Skin of body (tissue), 3 donors: ENCODE data around the gene CGB7. TPM values are rescaled to one million over a fixed set of nuclear protein-coding genes. Genes with fewer than 3 reads are reported as not detected.

ENCODE experiments used
- DNase-seq: peaks from one replicate; lab custom pipeline; 2025; lab: John Stamatoyannopoulos, UW
- small RNA-seq: library from RNA; depleted of rRNA; stranded (forward); fragments of <200 nt; gene quantifications from one replicate; pipeline ENCODE3, GENCODE V24; 2014; ENCODE audit warnings: low replicate concordance
- total RNA-seq: library from RNA; depleted of rRNA; stranded (reverse); fragments of >200 nt; gene quantifications from one replicate; pipeline ENCODE4 v1.2.3, GENCODE V29; 2014

CGB7 gene
- total RNA-seq, 1 donor from 2014 or later, result 0.49 TPM

- DNase-seq, result no peak
Observed at GRCh38 chr19:49017041-49017665, 40.4 kb downstream of the CGB7 start, which contains the start of gene LHB. Gene LHB, minus strand, starts transcription at chr19:49017091. Its CDS starts 10 bp downstream, at chr19:49017081.

GRCh38 chr19:49016067-49016839 lies 41.3 kb downstream of the CGB7 start:
- DNase-seq, result no peak

DNA sequence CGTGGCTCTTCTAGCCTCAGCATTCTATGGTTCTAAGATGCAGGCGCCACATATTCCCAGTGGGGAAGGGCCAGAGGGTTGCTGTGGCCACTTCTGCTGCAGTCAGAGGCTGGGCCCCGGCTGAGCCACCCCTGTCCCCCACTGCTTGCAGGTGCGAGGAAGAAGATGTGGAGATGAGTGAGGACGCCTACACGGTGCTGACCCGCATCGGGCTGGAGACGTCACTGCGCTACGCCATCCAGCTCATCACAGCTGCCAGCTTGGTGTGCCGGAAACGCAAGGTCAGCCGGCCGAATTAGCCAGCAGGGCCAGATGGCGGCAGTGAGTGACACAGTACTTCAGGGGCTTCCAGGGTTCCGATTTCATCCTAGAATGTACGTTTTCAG lies 42.7 kb downstream of the CGB7 start:
- no peak for DNase-seq

- DNase-seq, result no peak
Observed at GRCh38 chr19:49014123-49014869, 43.3 kb downstream of the CGB7 start.

GRCh38 chr19:49011194-49011593 lies 46.4 kb downstream of the CGB7 start:
- no peak for DNase-seq

GRCh38 chr19:49010453-49010852 lies 47.1 kb downstream of the CGB7 start:
- no peak for DNase-seq

DNA sequence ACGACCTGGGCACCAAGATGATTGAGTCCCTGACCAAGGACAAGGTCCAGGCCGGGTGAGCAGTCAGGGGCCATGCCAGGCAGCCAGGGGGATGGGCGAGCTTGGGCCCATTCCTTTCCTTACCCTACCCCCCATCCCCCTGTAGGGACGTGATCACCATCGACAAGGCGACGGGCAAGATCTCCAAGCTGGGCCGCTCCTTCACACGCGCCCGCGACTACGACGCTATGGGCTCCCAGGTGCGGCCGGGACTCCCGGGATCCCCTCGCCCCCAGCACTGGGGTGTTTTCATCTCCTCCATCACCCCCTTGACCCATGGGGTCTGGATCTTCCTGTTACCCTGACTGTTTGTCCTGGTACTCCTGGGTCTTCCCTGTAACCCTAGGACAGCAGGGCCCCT lies 47.7 kb downstream of the CGB7 start:
- no peak for DNase-seq

DNA sequence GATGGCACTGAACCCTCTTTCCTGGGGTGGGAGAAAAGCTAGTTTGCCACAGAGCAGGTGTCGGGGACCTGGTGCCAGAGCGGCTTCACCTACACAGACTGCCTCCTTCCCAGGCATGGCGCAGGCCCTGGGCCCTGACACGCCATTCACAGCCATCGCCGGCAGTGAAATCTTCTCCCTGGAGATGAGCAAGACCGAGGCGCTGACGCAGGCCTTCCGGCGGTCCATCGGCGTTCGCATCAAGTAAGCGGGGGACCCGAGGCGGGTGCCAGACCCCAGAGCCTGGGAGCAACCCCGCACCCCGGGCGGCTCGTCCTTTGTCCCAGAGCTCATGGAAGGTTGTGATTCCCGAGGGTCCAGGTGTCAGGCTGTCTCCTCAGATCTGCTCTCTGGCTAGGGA lies 50.6 kb downstream of the CGB7 start:
- DNase-seq, result no peak

- DNase-seq, result no peak
Observed at GRCh38 chr19:49004964-49005614, 52.5 kb downstream of the CGB7 start.

Small RNAs within 50 kb of the gene (small RNA-seq; reads per million reads assigned to genes)
- not detected for gene MIR6798
- gene RN7SL708P, result not detected

Other genes with a start within 250 kb of the CGB7 start
- 19.0 TPM for gene BCAT2, start 246.7 kb downstream of the CGB7 start, total RNA-seq
- gene HSD17B14, start 221.3 kb downstream of the CGB7 start, total RNA-seq, result 3.4 TPM
- gene PLEKHA4, start 189.1 kb downstream of the CGB7 start, total RNA-seq, result 8.4 TPM
- gene PPP1R15A, start 185.3 kb downstream of the CGB7 start, total RNA-seq, result 58.4 TPM
- 0.10 TPM for gene TULP2, start 159.0 kb downstream of the CGB7 start, total RNA-seq
- 97.8 TPM for gene NUCB1, start 157.4 kb downstream of the CGB7 start, total RNA-seq
- not detected for gene DHDH, start 124.0 kb downstream of the CGB7 start, total RNA-seq
- gene BAX, start 102.9 kb downstream of the CGB7 start, total RNA-seq, result 22.9 TPM
- 828 TPM for gene FTL, start 92.4 kb downstream of the CGB7 start, total RNA-seq
- 42.4 TPM for gene GYS1, start 64.4 kb downstream of the CGB7 start, total RNA-seq
- 58.9 TPM for gene RUVBL2, start 63.9 kb downstream of the CGB7 start, total RNA-seq
- gene LHB, start 40.7 kb downstream of the CGB7 start, total RNA-seq, result not detected
- gene CGB3, start 33.4 kb downstream of the CGB7 start, total RNA-seq, result not detected
- gene CGB2, start 25.9 kb downstream of the CGB7 start, total RNA-seq, result not detected
- not detected for gene CGB1, start 20.9 kb downstream of the CGB7 start, total RNA-seq
- gene CGB5, start 13.9 kb downstream of the CGB7 start, total RNA-seq, result not detected
- not detected for gene CGB8, start 8.6 kb downstream of the CGB7 start, total RNA-seq
- 1.9 TPM for gene NTF4, start 7.1 kb upstream of the CGB7 start, total RNA-seq
- gene KCNA7, start 14.9 kb upstream of the CGB7 start, total RNA-seq, result 0.79 TPM
- 121 TPM for gene SNRNP70, start 27.7 kb upstream of the CGB7 start, total RNA-seq
- 8.6 TPM for gene LIN7B, start 56.6 kb upstream of the CGB7 start, total RNA-seq
- 0.30 TPM for gene C19orf73, start 61.4 kb upstream of the CGB7 start, total RNA-seq
- 12.3 TPM for gene PPFIA3, start 61.8 kb upstream of the CGB7 start, total RNA-seq
- 13.6 TPM for gene HRC, start 97.6 kb upstream of the CGB7 start, total RNA-seq
- gene TRPM4, start 100.0 kb upstream of the CGB7 start, total RNA-seq, result 24.0 TPM